ENCODE results near the gene PRPSAP2. TPM values are rescaled to one million over a fixed set of nuclear protein-coding genes. Genes with fewer than 3 reads are reported as not detected.

The PRPSAP2 gene
- total RNA-seq, 8 experiments from 2014 or later, result 39.0 to 89.8 (median 63.7) TPM

DNA sequence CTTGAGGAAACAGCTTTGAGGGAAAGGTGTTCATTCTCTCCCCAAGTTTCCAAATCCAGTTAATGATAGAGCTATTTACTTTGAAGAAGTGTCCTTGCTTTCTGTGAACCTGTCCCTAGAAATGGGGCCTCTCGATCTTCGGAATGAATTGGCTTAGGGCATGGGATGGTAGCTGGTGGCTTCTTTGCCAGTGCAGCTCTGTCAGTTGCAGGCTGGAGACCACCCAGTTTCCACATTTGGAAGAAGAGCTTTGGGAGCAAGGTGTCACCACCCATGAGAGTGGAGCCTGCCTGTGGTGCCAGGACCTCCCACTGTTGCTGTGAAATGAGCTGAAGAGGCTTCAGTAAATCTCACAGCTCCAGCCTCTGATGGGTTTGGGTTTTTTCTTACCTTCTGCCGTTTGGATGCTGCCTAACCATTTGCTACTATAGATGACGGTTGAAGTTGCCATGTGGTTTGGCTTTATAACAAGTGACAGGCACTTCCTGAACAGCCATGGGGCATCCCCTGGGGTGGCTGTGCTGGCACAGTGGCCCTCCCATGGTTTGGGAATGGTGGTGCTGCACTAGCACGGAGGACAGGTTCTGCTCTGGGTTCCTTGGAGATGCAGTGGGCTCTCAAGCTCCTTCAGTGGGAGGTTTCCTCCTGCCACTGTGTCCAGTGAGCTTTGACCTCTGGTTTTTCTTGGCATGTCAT is 74.6 kb downstream of the PRPSAP2 start:
- in situ Hi-C loops (cut with MboI; ENCODE audit: low pct_unique_long_range_greater_than_20kb in 2 of 9, low sequenced_read_pairs in 9 of 9, unreplicated experiment in 9 of 9), result loop anchor here in 1 of 9 experiments (25.0 kb wide), 1 partner anchor 120 kb away; no protein-coding TSS in a partner anchor
- Histone ChIP-seq H3K27ac (no peak overlapping the region), H3K4me3 (no peak overlapping the region), H3K4me1 (replicated peaks in 1 of 2) (no peaks in the 10 kb centered on the region)
- ATAC-seq (replicated peaks in 6 of 8), result no peak
- WGBS, 10 experiments, result 90 to 100% methylated on average over 1 to 2 of the region's 5 CpGs; no CpG with 5 or more reads in 8 of the 10 experiments

DNA sequence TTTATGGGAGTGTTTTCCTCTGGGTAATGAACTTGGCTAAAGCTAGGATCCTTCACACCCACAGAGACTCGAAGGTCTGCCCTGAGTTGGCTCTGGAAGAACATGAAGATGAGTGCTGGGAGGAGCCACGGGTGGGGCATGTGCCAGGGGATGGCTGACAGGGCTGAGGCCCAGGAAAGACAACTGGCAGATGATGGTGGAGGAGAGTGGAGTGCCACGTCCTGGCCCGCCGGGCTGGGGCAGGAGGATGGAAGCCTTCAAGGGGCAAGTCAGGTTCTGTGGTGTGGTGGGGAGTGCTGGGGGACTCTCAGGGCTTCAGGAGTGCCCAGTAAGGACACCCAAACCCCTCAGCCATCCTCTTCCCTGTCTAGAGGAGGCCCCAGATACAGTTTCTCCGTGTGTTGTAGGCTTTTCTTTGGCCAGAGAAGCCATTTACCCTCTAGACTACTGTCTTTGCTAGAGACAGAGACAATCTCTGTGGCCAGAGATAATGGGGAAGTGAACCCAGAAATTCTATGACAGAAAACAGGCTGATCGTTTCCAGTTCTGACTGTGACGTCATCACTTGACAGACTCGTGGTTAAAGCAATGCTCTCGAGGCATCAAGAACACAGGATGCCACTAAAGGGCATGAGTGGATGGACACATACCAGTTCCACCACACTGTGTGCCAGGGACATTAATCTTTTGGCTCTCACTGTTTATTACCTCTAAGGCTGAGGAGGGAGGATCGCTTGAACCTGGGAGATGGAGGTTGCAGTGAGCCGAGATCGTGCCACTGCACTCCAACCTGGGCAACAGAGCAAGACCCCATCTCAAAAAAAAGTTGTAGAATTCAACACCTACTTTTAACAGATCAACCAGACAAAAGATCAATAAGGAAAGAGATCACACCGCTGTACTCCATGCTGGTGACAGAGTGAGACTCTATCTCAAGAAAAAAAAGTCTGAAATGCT is 75.4 kb downstream of the PRPSAP2 start:
- 77 to 100% (median 90%) methylated on average over 1 to 12 of the region's 14 CpGs; no CpG with 5 or more reads in 1 of the 10 experiments for WGBS, 10 experiments

DNA sequence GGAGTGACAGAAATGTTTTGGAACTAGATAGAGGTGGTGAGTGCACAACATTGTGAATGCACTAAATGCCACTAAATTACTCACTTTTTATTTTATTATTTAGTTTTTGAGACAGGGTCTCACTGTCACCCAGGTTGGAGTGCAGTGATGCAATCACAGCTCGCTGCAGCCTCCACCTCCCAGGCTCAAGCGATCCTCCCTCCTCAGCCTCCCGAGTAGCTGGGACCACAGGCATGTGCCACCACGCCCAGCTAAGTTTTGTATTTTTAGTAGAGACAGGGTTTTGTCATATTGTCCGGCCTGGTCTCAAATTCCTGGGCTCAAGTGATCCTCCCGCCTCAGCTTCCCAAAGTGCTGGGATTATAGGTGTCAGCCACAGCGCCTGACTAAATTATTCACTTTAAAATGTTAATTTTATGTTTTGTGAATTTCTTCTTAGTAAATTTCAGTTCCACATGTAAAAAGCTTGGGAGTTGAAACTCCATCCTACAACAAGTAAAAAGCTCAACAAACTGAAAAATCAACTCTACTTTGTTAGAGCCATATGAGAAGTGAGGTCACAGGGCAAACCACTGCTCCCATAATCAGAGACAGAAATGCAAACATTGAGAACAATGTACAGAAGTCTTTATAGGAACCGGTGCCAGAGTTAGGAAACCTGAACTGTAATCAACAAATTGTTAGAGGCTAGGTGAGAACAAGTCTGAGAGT is 80.2 kb downstream of the PRPSAP2 start:
- no peak overlapping the region for H3K27ac ChIP-seq
- H3K4me3 ChIP-seq, result no peak overlapping the region
- no peaks in the 10 kb centered on the region for H3K4me1 ChIP-seq (replicated peaks in 1 of 2)
- 56 to 100% (median 77%) methylated on average over 1 to 6 of the region's 8 CpGs; no CpG with 5 or more reads in 3 of the 10 experiments for WGBS, 10 experiments
- in situ Hi-C loops (cut with MboI; ENCODE audit: low pct_unique_long_range_greater_than_20kb in 2 of 9, low sequenced_read_pairs in 9 of 9, unreplicated experiment in 9 of 9), result loop anchor here in 1 of 9 experiments (25.0 kb wide), 1 partner anchor 126 kb away; no protein-coding TSS in a partner anchor
- no peak for ATAC-seq (replicated peaks in 6 of 8)

More for the DNA sequence above, 75.4 kb downstream of the PRPSAP2 start:
- in situ Hi-C loops (cut with MboI; ENCODE audit: low pct_unique_long_range_greater_than_20kb in 2 of 9, low sequenced_read_pairs in 9 of 9, unreplicated experiment in 9 of 9), result loop anchor here in 1 of 9 experiments (25.0 kb wide), 1 partner anchor 121 kb away; no protein-coding TSS in a partner anchor
- no peak overlapping the region for H3K27ac ChIP-seq
- H3K4me1 ChIP-seq (replicated peaks in 1 of 2), result no peaks in the 10 kb centered on the region
- peak in 1 of 8 experiments; percentile 28 for ATAC-seq (replicated peaks in 6 of 8)
- H3K4me3 ChIP-seq, result no peak overlapping the region

DNA sequence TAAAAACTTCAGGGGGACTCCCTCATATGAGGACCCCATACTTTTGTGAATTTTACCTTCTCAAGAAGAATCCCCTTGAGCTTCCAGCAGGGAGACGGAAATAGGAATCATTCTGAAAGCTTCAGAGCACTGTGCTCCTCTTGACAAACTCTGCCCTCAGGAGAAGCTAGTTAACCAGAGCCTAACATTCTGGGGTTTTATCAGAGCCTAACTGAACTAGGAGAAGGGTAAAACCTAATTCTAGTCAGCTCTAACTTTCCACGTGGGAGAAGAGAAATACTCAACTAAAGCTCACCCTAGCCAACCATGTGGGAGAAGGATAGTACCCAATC is 80.7 kb downstream of the PRPSAP2 start:
- H3K4me1 ChIP-seq (replicated peaks in 1 of 2), result no peaks in the 10 kb centered on the region
- in situ Hi-C loops (cut with MboI; ENCODE audit: low pct_unique_long_range_greater_than_20kb in 2 of 9, low sequenced_read_pairs in 9 of 9, unreplicated experiment in 9 of 9), result loop anchor here in 1 of 9 experiments (25.0 kb wide), 1 partner anchor 126 kb away; no protein-coding TSS in a partner anchor
- 6 to 100% (median 97%) methylated on average over 1 to 2 of the region's 2 CpGs; no CpG with 5 or more reads in 4 of the 10 experiments for whole genome bisulfite sequencing, 10 experiments
- no peak overlapping the region for H3K4me3 ChIP-seq
- no peak overlapping the region for H3K27ac ChIP-seq
- no peak for ATAC-seq (replicated peaks in 6 of 8)

DNA sequence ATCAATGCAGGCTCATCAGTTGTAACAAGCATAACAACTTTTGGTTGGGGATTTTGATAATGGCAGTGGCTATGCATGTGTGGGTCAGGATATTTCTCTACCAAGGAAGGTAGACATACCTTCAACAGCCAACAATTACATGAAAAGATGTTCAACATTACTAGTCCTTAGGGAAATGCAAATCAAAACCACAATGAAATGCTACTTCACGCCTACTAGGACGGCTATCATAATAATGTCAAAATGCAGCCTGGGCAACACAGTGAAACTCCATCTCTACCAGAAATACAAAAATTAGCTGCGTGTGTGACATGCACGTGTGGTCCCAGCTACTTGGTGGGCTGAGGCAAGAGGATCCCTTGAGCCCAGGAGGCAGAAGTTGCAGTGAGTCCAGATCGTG is 86.7 kb downstream of the PRPSAP2 start:
- Histone ChIP-seq H3K4me3 (no peak overlapping the region), H3K4me1 (replicated peaks in 1 of 2) (no peaks in the 10 kb centered on the region), H3K27ac (no peak overlapping the region)
- 0 to 100% (median 77%) methylated on average over 1 to 5 of the region's 5 CpGs for WGBS, 10 experiments
- in situ Hi-C loops (cut with MboI; ENCODE audit: low pct_unique_long_range_greater_than_20kb in 2 of 9, low sequenced_read_pairs in 9 of 9, unreplicated experiment in 9 of 9), result loop anchor here in 1 of 9 experiments (25.0 kb wide), 1 partner anchor 132 kb away; no protein-coding TSS in a partner anchor
- ATAC-seq (replicated peaks in 6 of 8), result no peak

DNA sequence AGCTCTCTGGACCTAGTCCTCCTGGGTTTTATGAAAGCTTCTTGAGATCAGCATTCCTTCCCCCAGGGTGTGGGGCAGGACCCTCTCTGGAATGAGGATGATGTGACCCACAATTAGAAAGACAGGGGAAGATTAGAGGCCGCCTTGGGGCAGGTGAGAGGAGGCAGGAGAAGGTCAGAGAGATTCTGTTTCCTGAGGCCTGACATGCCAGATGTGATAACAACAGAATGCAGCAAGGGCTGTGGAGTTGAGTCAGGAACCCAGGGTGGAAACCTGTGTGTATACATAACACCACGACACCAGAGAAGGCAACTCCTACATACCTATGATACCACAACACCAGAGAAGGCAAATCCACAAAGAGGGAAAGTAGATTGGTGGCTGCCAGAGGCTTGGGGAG is 88.6 kb downstream of the PRPSAP2 start:
- 0 to 68% (median 39%) methylated on average over 1 to 2 of the region's 2 CpGs; no CpG with 5 or more reads in 6 of the 10 experiments for WGBS, 10 experiments
- peak in 3 of 8 experiments; percentile 36 to 67 (median 63) for ATAC-seq (replicated peaks in 6 of 8)
- Histone ChIP-seq H3K4me3 (no peak overlapping the region), H3K27ac (no peak overlapping the region), H3K4me1 (replicated peaks in 1 of 2) (no peaks in the 10 kb centered on the region)
- in situ Hi-C loops (cut with MboI; ENCODE audit: low pct_unique_long_range_greater_than_20kb in 2 of 9, low sequenced_read_pairs in 9 of 9, unreplicated experiment in 9 of 9), result loop anchor here in 1 of 9 experiments (25.0 kb wide), 1 partner anchor 134 kb away; no protein-coding TSS in a partner anchor

DNA sequence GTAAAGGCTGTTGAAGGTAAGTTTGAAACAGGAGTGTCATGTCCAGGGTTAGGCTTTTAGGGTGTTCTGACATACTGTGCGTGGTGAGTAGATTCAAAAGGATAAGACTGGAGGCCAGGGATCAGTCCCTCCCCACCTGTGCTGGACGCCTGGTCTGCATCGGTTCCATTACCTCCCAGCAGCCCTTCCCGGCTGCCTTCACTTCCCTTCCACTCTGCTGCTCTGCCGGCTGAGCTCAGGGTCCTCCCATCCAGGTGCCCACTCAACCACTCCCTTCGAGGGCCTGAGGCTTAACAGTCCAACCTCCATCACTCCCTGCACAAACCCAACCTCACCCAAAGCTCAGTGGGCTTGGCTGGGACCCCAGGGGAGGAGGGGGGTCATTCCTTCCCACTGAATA is 89.9 kb downstream of the PRPSAP2 start:
- 0 to 100% (median 80%) methylated on average over 1 to 3 of the region's 6 CpGs; no CpG with 5 or more reads in 5 of the 10 experiments for WGBS, 10 experiments
- H3K4me1 ChIP-seq (replicated peaks in 1 of 2), result no peaks in the 10 kb centered on the region
- no peak for ATAC-seq (replicated peaks in 6 of 8)
- no peak overlapping the region for H3K4me3 ChIP-seq
- in situ Hi-C loops (cut with MboI; ENCODE audit: low pct_unique_long_range_greater_than_20kb in 2 of 9, low sequenced_read_pairs in 9 of 9, unreplicated experiment in 9 of 9), result loop anchor here in 1 of 9 experiments (25.0 kb wide), 1 partner anchor 136 kb away; no protein-coding TSS in a partner anchor
- H3K27ac ChIP-seq, result no peak overlapping the region

DNA sequence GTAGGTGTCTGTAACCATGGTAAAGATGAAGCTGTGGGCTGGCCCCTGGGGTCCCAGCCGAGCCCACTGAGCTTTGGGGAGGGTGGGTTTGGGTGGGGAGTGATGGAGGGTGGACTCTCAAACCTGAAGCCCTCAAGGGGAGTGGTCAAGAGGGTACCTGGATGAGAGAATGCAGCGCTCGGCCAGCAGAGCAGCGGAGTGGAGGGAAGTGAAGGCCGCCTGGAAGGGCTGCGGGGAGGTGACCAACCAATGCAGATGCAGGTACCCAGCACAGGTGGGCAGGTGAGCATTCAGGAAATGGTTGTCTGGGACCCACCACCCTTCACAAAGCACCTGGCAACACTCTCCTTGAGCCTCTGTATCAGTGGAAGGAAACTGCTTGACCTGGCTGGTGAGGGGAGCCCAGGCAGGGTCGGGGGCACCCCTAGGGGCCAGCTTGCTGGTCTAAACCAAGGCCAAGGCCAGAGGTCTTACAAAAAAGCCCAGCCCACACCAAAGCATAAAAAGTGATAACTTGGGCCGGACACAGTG is 90.6 kb downstream of the PRPSAP2 start:
- H3K4me1 ChIP-seq (replicated peaks in 1 of 2), result no peaks in the 10 kb centered on the region
- no peak for ATAC-seq (replicated peaks in 6 of 8)
- H3K27ac ChIP-seq, result no peak overlapping the region
- H3K4me3 ChIP-seq, result no peak overlapping the region
- in situ Hi-C loops (cut with MboI; ENCODE audit: low pct_unique_long_range_greater_than_20kb in 2 of 9, low sequenced_read_pairs in 9 of 9, unreplicated experiment in 9 of 9), result loop anchor here in 1 of 9 experiments (25.0 kb wide), 1 partner anchor 136 kb away; no protein-coding TSS in a partner anchor
- WGBS, 10 experiments, result 14 to 100% (median 88%) methylated on average over 1 to 2 of the region's 8 CpGs; no CpG with 5 or more reads in 5 of the 10 experiments

DNA sequence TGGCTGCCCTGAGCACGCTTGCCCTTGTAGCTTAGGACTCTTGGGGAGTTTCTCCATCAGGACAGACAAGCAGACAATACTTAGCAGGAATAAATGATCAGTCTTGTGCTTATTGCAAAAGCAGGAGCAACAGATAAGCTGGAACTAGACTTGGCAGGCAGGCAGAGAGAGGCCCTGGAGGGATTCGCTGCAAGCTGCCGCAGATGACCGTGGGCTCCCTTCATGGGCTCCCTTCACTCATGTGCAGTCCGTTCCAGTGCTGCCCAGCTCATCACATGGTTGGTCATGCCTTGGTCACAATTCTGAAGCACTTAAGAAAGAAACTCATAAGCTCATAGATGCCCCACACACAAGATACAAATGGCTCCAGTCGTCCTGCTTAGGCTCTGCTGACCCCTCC is 91.6 kb downstream of the PRPSAP2 start:
- H3K4me3 ChIP-seq, result no peak overlapping the region

DNA sequence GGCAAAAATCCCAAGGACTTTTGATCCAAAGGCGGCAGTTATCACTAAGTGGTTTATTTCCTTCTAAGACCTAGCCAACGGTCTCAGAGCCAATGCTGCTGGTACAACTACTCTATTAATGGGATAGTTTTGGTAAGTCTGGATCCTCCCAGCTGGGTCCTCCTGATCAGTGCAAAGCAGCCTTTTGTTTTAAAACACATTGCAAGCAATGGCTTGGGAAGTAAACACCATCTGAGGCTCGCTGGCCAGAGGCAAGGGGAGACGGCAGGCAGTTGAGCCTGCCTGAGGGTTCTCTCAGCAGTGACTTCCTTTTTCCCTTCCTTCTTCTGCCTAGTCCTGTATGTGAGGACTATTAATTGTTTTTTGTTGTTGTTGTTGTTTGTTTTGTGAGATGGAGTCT is 92.4 kb downstream of the PRPSAP2 start:
- ATAC-seq (replicated peaks in 6 of 8), result no peak
- 60 to 100% (median 89%) methylated on average over 1 to 4 of the region's 4 CpGs; no CpG with 5 or more reads in 2 of the 10 experiments for WGBS, 10 experiments
- no peaks in the 10 kb centered on the region for H3K4me1 ChIP-seq (replicated peaks in 1 of 2)
- H3K27ac ChIP-seq, result no peak overlapping the region
- no peak overlapping the region for H3K4me3 ChIP-seq
- in situ Hi-C loops (cut with MboI; ENCODE audit: low pct_unique_long_range_greater_than_20kb in 2 of 9, low sequenced_read_pairs in 9 of 9, unreplicated experiment in 9 of 9), result no loop called here

More for the DNA sequence above, 91.6 kb downstream of the PRPSAP2 start:
- ATAC-seq (replicated peaks in 6 of 8), result no peak
- H3K4me1 ChIP-seq (replicated peaks in 1 of 2), result no peaks in the 10 kb centered on the region
- WGBS, 10 experiments, result 0 to 100% (median 80%) methylated on average over 1 to 5 of the region's 6 CpGs; no CpG with 5 or more reads in 3 of the 10 experiments
- in situ Hi-C loops (cut with MboI; ENCODE audit: low pct_unique_long_range_greater_than_20kb in 2 of 9, low sequenced_read_pairs in 9 of 9, unreplicated experiment in 9 of 9), result loop anchor here in 1 of 9 experiments (25.0 kb wide), 1 partner anchor 137 kb away; no protein-coding TSS in a partner anchor
- no peak overlapping the region for H3K27ac ChIP-seq

DNA sequence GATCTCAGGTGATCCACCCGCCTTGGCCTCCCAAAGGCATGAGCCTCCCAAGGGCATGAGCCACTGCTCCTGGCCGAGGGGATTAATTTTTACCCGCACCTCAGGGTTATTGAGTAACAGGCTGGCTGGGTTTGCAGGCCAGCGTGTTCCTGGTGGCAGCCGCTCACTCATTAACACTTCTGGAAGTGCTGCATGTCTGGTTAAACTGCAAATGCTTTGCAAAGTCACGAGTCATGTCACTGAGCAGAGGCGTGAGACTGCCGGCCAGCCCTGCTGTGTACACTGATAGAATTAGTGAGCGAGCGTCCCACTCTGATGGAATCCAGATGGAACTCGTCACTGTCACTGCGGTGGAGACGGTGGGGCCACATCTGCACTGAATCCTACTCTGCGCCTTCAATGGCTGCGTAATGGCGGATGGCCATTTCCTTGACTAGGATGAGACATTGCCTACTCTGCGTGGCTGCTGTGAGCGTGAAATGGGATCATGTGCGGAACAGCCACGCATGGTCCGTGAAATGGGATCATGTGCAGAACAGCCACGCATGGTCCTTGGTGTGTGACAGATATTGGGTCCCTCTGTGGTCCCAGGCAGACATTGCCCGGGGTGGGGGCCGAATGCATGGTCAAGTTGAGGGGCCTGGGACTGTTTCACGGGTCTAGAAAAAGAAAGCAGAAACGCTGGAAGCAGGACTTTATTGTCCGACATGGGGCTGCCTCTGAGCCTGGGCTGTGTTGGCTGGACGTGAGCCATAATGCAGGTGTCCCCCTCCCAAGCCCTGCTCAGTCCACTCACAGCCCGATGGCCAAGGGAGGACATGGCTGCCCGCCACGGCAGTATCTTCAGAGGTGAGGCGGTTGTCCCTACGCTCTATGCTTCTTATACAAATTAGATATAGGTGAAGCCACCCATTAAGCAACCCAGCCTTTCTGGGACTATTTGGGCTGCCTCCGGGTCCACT is 93.3 kb downstream of the PRPSAP2 start:
- in situ Hi-C loops (cut with MboI; ENCODE audit: low pct_unique_long_range_greater_than_20kb in 2 of 9, low sequenced_read_pairs in 9 of 9, unreplicated experiment in 9 of 9), result no loop called here
- peak; percentile 52 to 89 (median 72) for ATAC-seq (replicated peaks in 6 of 8)
- 17 to 94% (median 71%) methylated on average over 2 to 16 of the region's 34 CpGs; no CpG with 5 or more reads in 2 of the 10 experiments for WGBS, 10 experiments

More for the DNA sequence above, 93.3 kb downstream of the PRPSAP2 start:
- H3K4me1 ChIP-seq (replicated peaks in 1 of 2), result no peaks in the 10 kb centered on the region
- H3K27ac ChIP-seq, result no peak overlapping the region
- H3K4me3 ChIP-seq, result no peak overlapping the region

Measured in motor neuron (in vitro differentiated cells).